GM08714 (cell line): ENCODE results near the gene CD9.
"Not testable (repeated sequence)": the region's sequence is repeated elsewhere in the genome, so short reads cannot be mapped to it uniquely, and the experiment has no call there.

Experiments used
- H3K4me3 ChIP-seq: fragments of 200-500 bp; sonication (Bioruptor generic); 2 replicates; pipeline ENCODE4 v1.5.1; 2014; ENCODE audit warnings: mild to moderate bottlenecking, low read length, inconsistent platforms
- ZNF274 ChIP-seq: IDR thresholded peaks from 2 replicates; pipeline ENCODE4 v1.6.1; 2012; ENCODE audit warnings: mild to moderate bottlenecking, low read depth, low read length

The CD9 gene

GRCh38 chr12:6185961-6186827 is 14.0 kb upstream of the CD9 start:
- TF ChIP-seq ZNF274 = no peak
- no peak overlapping the region for H3K4me3 ChIP-seq

DNA sequence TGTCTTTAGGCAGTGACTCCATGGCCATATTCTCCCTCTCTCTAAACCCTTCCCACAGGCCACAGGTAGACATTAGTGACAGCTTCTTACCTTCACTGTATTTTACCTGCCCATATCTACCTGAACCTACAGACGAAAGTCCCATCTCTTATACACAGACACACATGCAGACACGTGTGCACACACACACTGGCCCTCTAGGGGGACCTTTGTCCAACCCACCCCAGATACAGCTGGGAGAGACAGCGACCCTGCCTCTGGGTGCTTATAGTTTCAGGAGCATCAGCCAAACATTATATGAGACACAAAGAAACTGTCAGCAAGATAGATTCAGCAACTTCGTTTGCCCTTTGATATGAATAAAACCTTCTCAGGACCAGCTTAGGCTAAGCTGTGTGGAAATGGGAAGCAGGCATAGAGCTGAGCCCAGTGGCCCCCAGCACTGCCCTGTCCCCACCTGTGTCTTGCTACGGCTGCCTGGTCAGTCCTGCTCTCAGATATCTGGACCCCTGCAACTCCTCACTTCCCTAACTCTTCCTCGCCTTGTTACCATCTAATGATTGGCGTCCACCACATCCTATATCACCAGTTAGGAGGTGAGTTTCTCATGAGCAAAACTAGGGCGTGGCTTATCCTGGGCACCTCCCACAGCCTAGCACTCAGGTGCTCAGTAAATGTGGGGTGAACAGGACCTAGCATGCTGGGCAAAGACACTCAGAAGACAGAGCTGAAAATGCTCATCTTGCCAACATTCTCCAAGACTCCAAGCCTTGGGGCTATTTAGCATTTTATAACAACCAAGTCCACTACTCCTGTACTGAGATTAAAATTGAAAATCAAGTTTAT is 12.0 kb upstream of the CD9 start:
- no peak overlapping the region for H3K4me3 ChIP-seq
- no peak for TF ChIP-seq ZNF274

DNA sequence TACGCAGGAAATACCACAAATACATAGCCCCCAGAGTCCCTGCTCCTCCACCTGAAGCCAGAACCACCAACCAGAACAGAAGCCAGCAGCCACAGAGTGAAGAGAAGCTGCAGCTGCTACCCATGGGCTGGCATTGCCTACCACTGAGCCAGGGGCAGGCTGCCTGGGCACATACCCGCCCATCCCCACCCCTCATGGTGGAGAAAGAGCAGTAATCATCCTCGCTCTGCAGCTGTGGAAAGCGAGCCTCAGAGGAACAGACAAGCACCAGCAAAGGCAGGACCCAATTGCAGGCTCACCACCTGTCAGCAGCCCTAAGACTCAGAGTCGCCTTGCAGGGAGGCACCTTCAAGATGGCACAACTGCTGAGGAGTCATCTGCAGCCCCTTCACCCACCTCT is 11.2 kb upstream of the CD9 start:
- TF ChIP-seq ZNF274 = no peak
- H3K4me3 ChIP-seq = no peak overlapping the region

DNA sequence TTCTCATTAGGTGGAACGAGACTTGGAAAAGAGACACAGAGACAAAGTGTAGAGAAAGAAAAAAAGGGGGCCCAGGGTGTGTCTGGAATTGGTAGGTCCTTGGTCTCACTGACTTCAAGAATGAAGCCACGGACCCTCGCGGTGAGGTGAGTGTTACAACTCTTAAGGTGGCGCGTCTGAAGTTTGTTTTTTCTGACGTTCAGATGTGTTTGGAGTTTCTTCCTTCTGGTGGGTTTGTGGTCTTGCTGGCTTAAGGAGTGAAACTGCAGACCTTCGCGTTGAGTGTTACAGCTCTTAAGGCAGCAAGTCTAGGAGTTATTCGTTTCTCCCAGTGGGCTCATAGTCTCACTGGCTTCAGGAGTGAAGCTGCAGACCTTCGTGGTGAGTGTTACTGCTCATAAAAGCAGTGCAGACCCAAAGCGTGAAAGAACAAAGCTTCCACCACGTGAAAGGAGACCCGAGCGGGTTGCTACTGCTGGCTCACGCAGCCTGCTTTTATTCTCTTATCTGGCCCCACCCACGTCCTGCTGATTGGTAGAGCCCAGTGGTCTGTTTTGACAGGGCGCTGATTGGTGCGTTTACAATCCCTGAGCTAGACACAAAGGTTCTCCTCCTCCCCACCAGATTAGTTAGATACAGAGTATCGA is 10.1 kb upstream of the CD9 start:
- H3K4me3 ChIP-seq = not testable (repeated sequence)

- not testable (repeated sequence) for H3K4me3 ChIP-seq
Observed at GRCh38 chr12:6190767-6191530, 9.3 kb upstream of the CD9 start.

GRCh38 chr12:6192604-6193380 is 7.4 kb upstream of the CD9 start:
- H3K4me3 ChIP-seq = no peak overlapping the region
- TF ChIP-seq ZNF274 = no peak

GRCh38 chr12:6193853-6194815 is 6.1 kb upstream of the CD9 start:
- no peak overlapping the region for H3K4me3 ChIP-seq
- no peak for TF ChIP-seq ZNF274

GRCh38 chr12:6195665-6196535 is 4.3 kb upstream of the CD9 start:
- TF ChIP-seq ZNF274 = no peak
- H3K4me3 ChIP-seq = no peak overlapping the region

DNA sequence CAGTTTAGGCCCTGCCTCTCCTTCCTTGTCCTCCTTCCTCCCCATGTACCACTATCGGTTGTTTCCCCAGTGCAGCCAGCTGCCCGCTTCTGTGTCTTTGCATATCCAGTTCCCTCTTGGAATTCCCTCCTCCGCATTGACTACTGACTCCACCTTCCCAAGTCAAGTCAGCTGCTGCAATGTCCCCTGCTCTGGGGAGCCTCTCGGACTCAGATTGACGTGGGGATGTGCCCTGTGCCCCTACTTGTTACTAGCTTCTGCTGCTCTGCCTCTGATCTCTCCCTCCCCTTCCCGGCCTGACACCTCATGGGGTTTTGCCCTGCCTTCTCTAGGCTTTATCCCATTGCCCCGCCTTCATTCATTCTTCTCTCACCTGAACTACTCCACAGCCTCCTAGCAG is 2.1 kb upstream of the CD9 start:
- H3K4me3 ChIP-seq = no peak overlapping the region
- no peak for TF ChIP-seq ZNF274

- no peak for TF ChIP-seq ZNF274
- H3K4me3 ChIP-seq = no peak overlapping the region
Observed at GRCh38 chr12:6198556-6198955, 1.6 kb upstream of the CD9 start.

DNA sequence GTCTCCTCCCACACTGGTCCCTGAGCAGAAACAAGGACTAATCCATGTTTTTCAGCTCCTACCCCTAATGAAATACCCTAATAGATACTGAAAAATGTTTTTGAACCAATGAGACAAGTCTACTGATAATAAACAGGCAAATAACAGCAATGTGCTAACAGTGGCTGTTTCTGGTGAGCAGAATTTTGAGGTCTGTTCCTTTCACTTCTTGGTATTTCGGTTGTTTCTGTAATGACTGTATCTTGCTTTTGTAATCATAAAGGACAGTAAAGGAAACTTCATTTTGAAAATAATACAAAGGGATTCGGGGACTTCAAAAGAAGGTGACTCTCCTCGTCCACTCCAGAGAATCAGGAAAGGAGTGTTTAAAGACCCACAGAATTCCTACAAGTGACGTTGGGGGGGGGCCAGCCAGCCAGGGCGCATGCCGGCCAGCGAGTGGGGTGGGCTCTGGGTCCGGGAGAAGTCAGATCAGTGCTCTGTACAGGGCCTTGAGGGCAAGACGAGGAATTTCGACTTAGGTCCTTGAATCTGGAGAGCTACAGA is 1.1 kb upstream of the CD9 start:
- no peak for TF ChIP-seq ZNF274
- no peak overlapping the region for H3K4me3 ChIP-seq
